Activated CD8-positive, alpha-beta memory T cell treated with anti-CD3 and anti-CD28 coated beads for 48 hours (primary cell): ENCODE results near the gene SFXN5.

Experiments
- DNase-seq, 3 experiments: peaks; one replicate each; pipeline ENCODE4 v3.0.0-alpha.2; 2020; ENCODE audit warnings: low read depth in 2 of 3, low spot score in 2 of 3

The SFXN5 gene

GRCh38 chr2:72995430-72996116, 75.9 kb downstream of the SFXN5 start:
- DNase-seq = no peak

- DNase-seq = no peak
These were observed 76.5 kb downstream of the SFXN5 start for GRCh38 chr2:72994991-72995380.

DNA sequence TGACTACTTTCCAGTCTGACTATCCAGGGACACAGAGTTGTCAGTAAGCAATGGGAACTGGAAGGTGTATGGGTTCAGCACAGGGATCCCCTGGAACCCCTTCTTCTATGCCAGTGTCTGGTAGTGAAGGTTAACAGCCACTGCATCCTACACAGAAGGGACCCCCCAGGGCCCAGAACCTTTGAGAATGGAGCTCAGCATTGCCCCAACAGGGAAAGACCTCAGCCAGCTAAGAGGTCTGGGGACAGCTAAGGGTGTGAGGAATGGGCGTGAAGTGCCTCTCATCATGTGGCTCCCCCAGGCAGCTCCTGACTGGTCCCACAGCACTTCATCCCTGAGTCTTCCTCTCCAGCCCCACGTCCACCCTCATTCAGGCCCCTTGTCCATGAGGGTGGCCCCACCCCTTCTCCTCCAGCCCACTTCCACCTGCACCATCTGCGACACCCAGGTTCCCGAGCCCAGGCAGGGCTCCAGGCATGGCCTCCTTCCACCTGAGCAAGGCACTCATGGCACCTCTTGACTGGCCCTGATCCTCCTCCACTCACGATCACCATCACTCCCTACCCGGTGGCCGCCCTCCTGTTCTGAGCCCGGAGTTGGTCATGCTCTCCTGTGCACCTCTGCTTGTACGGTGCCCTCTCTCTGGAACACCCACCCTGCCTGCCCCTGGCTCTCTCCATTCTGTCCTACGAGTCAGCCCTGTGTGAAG, 77.1 kb downstream of the SFXN5 start:
- no peak for DNase-seq

DNA sequence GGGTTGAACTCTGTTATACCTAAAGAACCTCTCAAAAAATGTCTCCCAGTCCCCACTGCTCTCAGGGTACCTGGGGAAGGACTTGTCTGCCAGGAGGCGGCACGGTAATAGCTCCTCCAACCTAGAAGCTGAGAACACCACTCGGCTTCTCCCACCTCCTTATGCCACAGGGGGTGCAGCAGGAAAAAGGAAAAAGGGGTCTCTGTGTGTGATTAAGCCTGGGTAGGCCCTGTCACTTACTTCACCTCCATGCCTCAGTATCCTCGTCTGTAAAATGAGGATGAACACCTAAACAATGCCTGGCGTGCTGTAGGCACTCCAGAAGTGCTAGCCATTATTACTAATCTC, 77.6 kb downstream of the SFXN5 start:
- no peak for DNase-seq

DNA sequence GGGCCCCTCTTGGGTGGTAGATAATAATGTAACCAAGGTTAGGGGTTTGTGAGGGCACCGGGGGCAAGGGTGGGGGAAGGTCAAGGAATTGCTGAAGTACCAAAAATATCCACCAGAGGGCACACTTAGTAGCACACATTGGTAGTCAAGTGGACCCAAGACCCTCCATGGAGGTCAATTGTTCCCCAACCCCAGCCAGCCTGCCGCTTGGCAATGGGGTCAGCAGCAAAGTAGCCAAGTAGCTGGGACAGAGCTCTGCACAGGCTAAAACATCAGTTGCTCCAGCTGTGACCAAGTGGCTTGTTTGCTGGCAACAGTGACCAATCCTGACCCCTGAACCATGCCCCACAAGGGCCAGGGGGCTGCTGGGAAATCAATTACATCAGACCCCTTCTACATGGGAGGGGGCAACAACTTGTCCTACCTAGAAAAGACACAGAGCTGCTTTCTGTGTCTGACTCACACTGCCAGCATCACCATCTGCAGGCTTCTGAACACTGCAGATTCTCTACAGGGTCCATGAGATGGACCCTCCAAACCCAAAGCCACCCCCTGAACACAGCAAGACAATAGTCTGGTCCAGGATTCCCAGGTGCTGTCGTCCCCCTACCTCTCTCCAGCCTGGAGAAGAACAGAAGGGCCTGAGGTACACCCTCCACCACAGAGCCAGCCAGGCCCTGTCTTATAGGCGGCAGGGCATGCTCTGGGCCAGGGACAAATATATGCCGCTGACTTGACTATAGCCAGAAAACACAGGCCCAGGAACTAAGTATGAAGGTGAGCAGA, 78.2 kb downstream of the SFXN5 start:
- peak in 1 of 3 experiments; percentile 49 for DNase-seq

DNA sequence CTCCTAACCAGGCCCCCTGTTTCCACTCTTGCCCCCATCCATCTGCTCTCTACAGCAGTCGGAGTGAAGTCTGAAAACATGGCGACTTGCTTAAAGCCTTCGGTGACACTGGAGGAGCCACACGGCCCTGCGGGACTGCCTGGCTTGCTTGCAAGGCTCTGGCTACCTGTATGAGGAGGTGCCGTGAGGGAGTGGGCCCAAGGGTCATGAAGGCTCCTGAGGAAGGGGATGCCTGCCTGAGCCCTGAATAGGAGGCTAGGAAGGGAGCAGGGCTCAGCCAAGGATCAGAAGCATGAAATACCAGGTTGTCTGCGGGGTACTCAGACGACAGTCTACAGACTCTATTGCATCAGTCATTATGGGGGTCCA, 78.8 kb downstream of the SFXN5 start:
- no peak for DNase-seq

DNA sequence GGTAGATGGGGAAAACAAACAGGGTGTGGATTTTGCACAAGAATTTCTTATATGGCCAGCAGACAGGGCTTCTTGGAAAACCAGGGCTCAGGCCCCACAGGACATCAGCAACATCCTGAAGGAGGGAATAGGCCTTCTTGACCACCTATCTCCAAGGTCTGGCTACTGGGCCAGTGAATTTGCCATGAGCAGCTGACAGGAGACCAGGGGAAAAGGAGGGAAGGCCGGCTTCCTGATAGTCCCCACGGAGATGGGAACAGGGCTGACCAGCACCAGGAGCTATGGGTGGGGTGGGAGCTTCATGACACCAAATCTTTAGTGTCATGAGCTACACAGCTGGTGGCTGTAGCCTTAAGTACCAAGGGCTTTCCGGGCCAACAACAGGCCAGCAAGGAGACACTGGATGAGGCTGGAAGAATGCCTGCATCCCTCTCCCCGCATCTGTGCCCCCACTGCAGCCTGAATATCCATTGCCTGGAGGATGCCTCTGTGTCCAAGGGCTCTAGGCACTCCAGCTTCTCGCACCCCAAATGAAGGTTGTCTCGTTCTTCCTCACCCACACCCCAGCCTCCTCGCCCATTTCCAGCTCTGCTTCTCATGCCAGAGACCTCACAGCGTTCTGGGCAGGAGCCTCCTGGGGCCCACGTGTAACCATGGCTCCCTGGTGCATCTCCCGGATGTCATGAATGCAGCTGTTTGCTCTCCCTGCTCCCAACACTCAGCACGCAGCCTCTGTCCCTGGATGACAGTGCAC, 79.4 kb downstream of the SFXN5 start:
- DNase-seq = no peak

DNA sequence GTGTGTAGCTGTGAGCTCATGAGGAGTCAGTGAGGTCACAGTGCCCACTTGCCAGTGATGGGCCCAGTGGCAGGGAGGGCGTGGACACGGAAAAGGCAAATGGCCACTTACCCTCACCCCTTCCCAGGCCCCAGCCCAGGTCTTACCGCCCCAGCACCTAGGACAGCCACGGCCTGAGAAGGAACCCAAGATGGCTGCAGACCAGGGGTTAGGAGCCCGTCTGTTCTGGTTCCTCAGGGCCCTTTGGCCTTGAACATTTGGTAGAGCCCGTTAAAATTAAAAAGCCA, 80.1 kb downstream of the SFXN5 start:
- DNase-seq = no peak

DNA sequence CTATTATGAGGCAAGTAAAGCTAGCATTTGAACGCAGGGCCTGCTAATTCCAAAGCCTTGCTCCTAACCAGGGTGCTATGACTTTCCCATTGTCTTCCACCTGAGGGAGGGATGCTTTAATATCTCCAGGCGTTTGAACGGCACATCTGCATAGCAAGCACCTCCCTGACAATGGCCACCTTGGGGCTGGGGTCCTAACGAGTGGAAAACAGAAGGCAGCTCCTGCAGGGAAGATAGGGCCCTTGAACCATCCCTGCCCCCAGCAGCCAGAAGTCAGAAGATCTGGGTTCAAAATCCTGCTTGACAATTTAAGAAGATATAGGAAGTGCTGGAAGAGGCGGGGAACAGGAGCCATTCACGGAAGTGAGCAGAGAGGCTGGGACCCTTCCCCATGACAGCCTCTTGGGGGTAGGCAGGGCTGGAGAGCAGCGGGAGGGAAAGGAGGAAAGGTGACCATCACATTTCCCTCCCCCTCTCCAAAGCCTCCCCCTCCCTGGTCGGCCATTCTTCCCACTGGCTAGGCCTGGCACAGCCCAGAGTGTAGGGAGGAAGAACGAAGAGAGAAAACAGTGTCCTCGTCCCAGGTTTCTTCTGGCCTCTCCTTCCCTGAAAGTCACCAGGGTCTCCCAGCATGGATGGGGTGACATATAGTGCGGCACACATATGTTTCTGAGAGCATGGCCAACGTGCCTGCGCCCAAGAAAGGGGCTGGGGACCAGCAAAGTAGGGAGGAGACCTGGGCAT, 80.6 kb downstream of the SFXN5 start:
- DNase-seq = no peak

- DNase-seq = no peak
These were observed 81.5 kb downstream of the SFXN5 start for GRCh38 chr2:72989770-72990556.

GRCh38 chr2:72988726-72989273, 82.7 kb downstream of the SFXN5 start:
- no peak for DNase-seq

DNA sequence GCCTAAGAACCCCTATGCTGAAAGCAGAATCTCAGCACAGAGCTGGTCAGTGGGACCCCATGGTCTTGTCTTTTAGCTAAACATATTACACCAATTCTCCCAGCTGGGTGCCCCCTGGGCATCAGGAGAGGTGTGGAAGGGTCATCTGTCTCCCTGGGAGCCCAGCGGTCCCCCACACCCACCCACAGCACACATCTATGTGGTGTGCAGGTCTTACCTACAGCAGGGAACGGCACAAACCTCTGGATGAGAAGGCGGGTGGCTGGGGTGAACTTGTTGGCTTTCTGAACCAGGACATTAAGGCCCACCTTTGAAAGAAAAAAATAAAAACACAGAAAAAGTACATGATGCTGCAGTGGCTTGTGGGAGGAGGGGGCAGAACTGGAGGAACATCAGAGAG, 83.5 kb downstream of the SFXN5 start:
- no peak for DNase-seq

DNA sequence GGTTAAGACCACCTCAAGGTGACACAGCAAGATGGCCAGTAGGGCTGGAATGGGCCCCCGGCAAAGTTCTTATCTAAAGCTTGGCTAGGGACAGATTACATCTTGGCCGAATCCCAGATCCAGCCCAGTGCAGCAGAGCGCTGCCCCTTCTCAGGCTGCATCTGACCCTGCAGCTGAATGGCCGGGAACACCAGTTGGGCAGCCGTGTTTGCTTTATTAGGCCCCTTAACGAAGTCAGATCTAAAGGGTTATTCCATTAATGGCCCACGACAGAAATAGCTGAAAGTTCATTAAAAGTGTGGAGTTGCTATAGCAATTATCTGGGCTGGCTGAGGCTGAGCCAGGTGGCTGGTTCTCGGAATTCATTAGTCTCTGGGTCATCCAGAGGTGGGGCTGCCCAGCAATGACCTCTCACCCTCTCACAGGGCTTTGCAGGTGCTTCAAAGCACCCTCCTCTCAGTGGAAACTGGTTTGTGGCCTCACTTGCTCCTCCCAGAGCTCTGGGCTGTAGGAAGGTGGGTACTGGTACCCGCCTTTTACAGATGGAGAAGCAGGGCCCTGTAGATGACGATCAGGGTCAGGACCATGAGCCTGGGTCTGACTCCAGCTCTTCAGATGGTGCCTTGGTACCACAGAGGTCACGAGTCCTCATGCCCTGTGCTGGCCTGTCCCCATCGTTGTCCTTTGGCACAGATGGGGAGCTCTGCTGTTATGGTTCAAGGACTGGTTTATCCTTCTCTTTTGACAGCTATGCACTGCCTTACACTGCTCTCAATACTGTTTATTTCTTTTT, 85.4 kb downstream of the SFXN5 start:
- DNase-seq = no peak

GRCh38 chr2:72985136-72985535, 86.4 kb downstream of the SFXN5 start:
- no peak for DNase-seq

GRCh38 chr2:72984172-72984671, 87.3 kb downstream of the SFXN5 start:
- no peak for DNase-seq

GRCh38 chr2:72983500-72984161, 87.9 kb downstream of the SFXN5 start:
- no peak for DNase-seq

DNA sequence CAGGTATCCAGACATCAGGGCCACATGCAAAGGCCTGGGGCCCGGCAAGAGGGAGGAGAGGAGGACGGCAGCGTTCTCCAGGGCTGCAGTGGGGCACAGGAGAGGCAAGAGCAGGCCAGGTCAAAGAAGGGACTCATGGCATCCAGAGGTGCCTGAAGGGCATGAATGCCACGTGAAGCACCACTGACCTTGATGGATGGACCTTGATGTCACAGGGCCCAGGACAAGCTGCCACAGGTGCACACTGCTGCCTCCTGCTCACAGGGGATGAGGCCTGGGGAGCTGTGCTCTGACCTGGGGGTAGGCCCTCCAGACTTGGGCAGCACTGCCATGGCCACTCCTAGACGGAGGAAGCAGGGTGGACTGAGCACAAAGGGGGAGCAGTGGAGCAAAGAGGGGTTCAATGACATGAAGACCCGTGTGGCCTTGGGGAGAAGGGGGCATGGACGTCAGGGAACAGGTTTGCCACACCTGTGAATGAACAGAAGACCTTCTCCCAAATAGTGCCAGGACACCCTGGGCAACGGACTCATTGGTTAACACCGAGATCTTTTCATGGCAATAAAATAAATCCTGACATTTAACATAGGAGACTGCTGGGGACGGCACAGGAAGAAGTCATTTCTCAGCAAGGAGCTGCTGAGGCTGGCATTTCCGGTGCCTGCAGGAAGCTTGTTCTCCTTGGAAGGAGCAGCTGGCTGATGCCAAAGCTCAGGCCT, 88.6 kb downstream of the SFXN5 start:
- no peak for DNase-seq

- DNase-seq = no peak
These were observed 89.3 kb downstream of the SFXN5 start for GRCh38 chr2:72982219-72982618.
